Pancreas (tissue), 10 donors: ENCODE data around the gene RASAL2. TPM values are rescaled to one million over a fixed set of nuclear protein-coding genes. Genes with fewer than 3 reads are reported as not detected.

Experiments used
- ATAC-seq, 4 donors: fragments of 200-7000 bp; cut with Tn5 transposase; one replicate each; pipeline versions ENCODE4 v1.8.0 to v1.9.1; 2020; ENCODE audit warnings: mild to moderate bottlenecking in 4 of 4, moderate library complexity in 4 of 4
- DNase-seq, 6 donors: peaks; one replicate each; pipeline ENCODE4 v3.0.0-alpha.2; 2020
- FAIRE-seq: peaks from 2 replicates; lab custom pipeline; 2012; peaks lifted over from hg19 to GRCh38; lab: Jason Lieb, UNC
- H3K27ac ChIP-seq, 4 donors: fragments of 200-600 bp; sonication (generic); 1 replicate in 3 of 4; 2 replicates in 1 of 4; pipeline versions ENCODE4 v1.5.0 to v1.8.0; 2020
- H3K27me3 ChIP-seq, 4 donors: fragments of 200-600 bp; one replicate each; pipeline ENCODE4 v1.8.0; 2021
- H3K36me3 ChIP-seq, 3 donors: fragments of 200-600 bp; sonication (generic) in 1 of 3; one replicate each; pipeline versions ENCODE4 v1.5.0 to v1.8.0; 2020 to 2021
- H3K4me1 ChIP-seq, 3 donors: fragments of 200-600 bp; one replicate each; pipeline ENCODE4 v1.8.0; 2021
- H3K4me3 ChIP-seq, 4 donors: fragments of 200-600 bp; sonication (generic) in 2 of 4; one replicate each; pipeline versions ENCODE4 v1.5.0 to v1.8.0; 2020 to 2021
- H3K9me3 ChIP-seq, 4 donors: fragments of 200-600 bp; one replicate each; pipeline ENCODE4 v1.8.0; 2021
- CTCF ChIP-seq, 4 donors: fragments of 200-600 bp; sonication (generic) in 3 of 4; IDR thresholded peaks; one replicate each; pipeline versions ENCODE4 v1.5.0 to v1.8.0; 2021; ENCODE audit warnings: antibody characterized with exemption in 4 of 4
- WGBS, 2 donors: extraction: QIAGEN DNeasy Blood & Tissue Kit; methylation state at CpG; one replicate each; pipeline ENCODE4 v1.1.7; 2013; 5-methylcytosine and 5-hydroxymethylcytosine counted together
- intact Hi-C, 3 donors: fragments of 100-400 bp; cut with DNase I; formaldehyde crosslinking; loops; one replicate each; pipeline versions ENCODE4 v1.11.1 to v1.14.2; 2022
- polyA plus RNA-seq, 2 donors: library from polyadenylated mRNA; stranded (reverse); fragments of 200-250 nt; gene quantifications; one replicate each; pipeline ENCODE4 v1.2.3, GENCODE V29; 2013
- total RNA-seq, 6 donors: library from RNA; stranded (reverse); fragmentation: NEBNext Ultra II Directional in 4 of 6; extraction: Animal tissue kit (Norgen Biotek cat#: 25700) in 4 of 6; gene quantifications; one replicate each; pipeline versions ENCODE4 v1.2.1 to v1.2.4, GENCODE V29; 2021 to 2023
- donor health status: healthy with polysubstance abuse.
- donor health status: DM: no; HTN: no; CAD: no; lungs with moderate emphysema.
- donor health status: DM: no; HTN: no; CAD: no.
- donor health status: control.
- donor health status: control.
- donor health status: Bipolar disorder and iron deficiency.
- donor health status: DM: yes; HTN: yes; CAD: no.
- donor health status: DM: no; HTN: no; CAD: no.
- donor health status: DM: no; HTN: no; CAD: no.
- donor health status: DM: yes; HTN: yes; CAD: no.

RASAL2 gene
- total and polyA plus RNA-seq, 8 donors, result 2.5 to 12.9 (median 4.9) TPM

GRCh38 chr1:178275553-178275952 lies 181.6 kb downstream of the RASAL2 start:
- intact Hi-C loops, result no loop called here
- TF ChIP-seq CTCF (IDR thresholded peaks at IDR 0.05), result no peak
- FAIRE-seq, result no peak
- ATAC-seq, result peak in 1 of 4 donors; percentile 40
- Histone ChIP-seq H3K9me3 (no peaks in the 10 kb centered on the region), H3K4me1 (no peaks in the 10 kb centered on the region), H3K27ac (no peak overlapping the region), H3K27me3 (no peaks in the 10 kb centered on the region), H3K4me3 (no peak overlapping the region), H3K36me3 (no peaks in the 10 kb centered on the region)
- WGBS, 2 donors, result 81 to 90% methylated on average over 2 of the region's 2 CpGs
- no peak for DNase-seq

- Histone ChIP-seq H3K27me3 (no peaks in the 10 kb centered on the region), H3K4me3 (no peak overlapping the region), H3K4me1 (no peaks in the 10 kb centered on the region), H3K27ac (no peak overlapping the region), H3K36me3 (no peaks in the 10 kb centered on the region), H3K9me3 (no peaks in the 10 kb centered on the region)
- 96 to 98% methylated on average over 4 of the region's 4 CpGs for WGBS, 2 donors
- peak in 1 of 4 donors; percentile 24 for ATAC-seq
- FAIRE-seq, result no peak
- intact Hi-C loops, result no loop called here
- no peak for DNase-seq
- no peak for TF ChIP-seq CTCF (IDR thresholded peaks at IDR 0.05)
Observed at GRCh38 chr1:178277793-178278530, 184.1 kb downstream of the RASAL2 start.

GRCh38 chr1:178278916-178279686 lies 185.2 kb downstream of the RASAL2 start:
- no peaks in the 10 kb centered on the region for H3K4me1 ChIP-seq
- 90 to 97% methylated on average over 1 of the region's 1 CpG for WGBS, 2 donors
- no peak for FAIRE-seq

GRCh38 chr1:178282949-178283367 lies 189.1 kb downstream of the RASAL2 start:
- no peaks in the 10 kb centered on the region for H3K27me3 ChIP-seq
- H3K4me3 ChIP-seq, result no peak overlapping the region
- intact Hi-C loops, result loop anchor here in 1 of 3 donors (10.0 kb wide), 1 partner anchor 248 kb away; no protein-coding TSS in a partner anchor
- ATAC-seq, result peak in 3 of 4 donors; percentile 66 to 74 (median 70)
- FAIRE-seq, result peak; percentile 64
- H3K27ac ChIP-seq, result no peak overlapping the region
- H3K36me3 ChIP-seq, result no peaks in the 10 kb centered on the region
- TF ChIP-seq CTCF (IDR thresholded peaks at IDR 0.05), result peak in 1 of 4 donors; percentile 33
- WGBS, 2 donors, result 21 to 22% methylated on average over 3 of the region's 3 CpGs
- no peaks in the 10 kb centered on the region for H3K9me3 ChIP-seq
- H3K4me1 ChIP-seq, result no peaks in the 10 kb centered on the region
- no peak for DNase-seq

More at GRCh38 chr1:178278916-178279686, 185.2 kb downstream of the RASAL2 start:
- Histone ChIP-seq H3K36me3 (no peaks in the 10 kb centered on the region), H3K9me3 (no peaks in the 10 kb centered on the region), H3K27me3 (no peaks in the 10 kb centered on the region), H3K4me3 (no peak overlapping the region), H3K27ac (no peak overlapping the region)
- ATAC-seq, result no peak
- no peak for TF ChIP-seq CTCF (IDR thresholded peaks at IDR 0.05)
- intact Hi-C loops, result no loop called here
- DNase-seq, result no peak
